Measurements from ENCODE around the gene GPD2. TPM values are rescaled to one million over a fixed set of nuclear protein-coding genes. Genes with fewer than 3 reads are reported as not detected.

GPD2 gene
- total RNA-seq, 1 donor from 2014 or later, result 49.5 TPM

DNA sequence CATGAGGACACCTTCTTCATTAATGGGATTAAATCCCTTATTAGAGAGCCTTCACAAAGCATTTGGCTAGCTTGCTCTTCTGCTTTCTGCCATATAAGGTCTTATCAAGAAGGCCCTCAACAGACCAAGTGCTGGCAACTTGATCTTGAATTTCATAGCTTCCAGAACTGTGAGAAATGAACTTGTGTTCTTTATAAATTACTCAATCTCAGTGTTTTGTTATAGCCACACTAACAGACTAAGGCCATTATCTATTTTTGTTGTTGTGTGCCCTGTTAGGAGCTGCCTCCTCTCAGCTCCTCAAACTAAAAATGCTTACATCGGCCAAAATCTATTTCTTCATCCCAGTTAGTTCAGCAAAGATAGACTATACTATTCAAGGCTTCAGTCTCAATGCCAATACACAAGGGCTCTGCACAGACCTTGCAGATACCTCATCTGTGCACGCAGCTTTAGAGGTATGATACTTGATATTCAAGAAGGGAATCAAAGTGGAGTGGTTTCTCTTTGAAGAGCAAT lies 182.9 kb downstream of the GPD2 start:
- no peaks in the 10 kb centered on the region for H3K27me3 Mint-ChIP-seq
- H3K9me3 Mint-ChIP-seq (ENCODE audit: low read depth), result peaks cover 13% of the 10 kb centered on the region
- H3K4me3 Mint-ChIP-seq (ENCODE audit: low read depth), result no peak overlapping the region

DNA sequence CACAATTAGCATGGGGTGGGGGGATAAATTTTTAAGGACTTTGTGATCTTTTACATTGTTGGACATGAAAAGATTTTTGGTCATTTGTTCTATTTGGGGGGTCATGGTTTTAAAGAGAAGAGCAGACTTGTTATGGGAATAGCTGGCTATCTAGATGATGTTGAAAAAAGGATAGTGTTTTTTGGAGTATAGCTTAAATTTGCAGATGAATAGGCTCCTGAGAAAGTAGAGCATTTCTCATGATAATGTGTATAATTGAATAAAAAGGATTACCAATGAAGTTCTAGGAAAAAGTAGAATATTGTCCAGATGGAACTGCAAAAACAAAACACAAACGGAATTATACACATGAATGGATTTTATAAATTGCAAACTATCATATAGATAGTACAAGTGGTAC lies 186.3 kb downstream of the GPD2 start:
- no peaks in the 10 kb centered on the region for H3K27me3 Mint-ChIP-seq
- no peaks in the 10 kb centered on the region for H3K36me3 Mint-ChIP-seq (ENCODE audit: insufficient read depth)
- no peak for TF ChIP-seq CTCF (IDR thresholded peaks at IDR 0.05; ENCODE audit: unreplicated experiment)

More for the DNA sequence above, 182.9 kb downstream of the GPD2 start:
- TF ChIP-seq CTCF (IDR thresholded peaks at IDR 0.05; ENCODE audit: unreplicated experiment), result no peak
- Mint-ChIP-seq H3K27ac (no peak overlapping the region), H3K4me1 (ENCODE audit: low read depth) (no peaks in the 10 kb centered on the region), H3K36me3 (ENCODE audit: insufficient read depth) (no peaks in the 10 kb centered on the region)
- no peak for DNase-seq (ENCODE audit: low spot score, unreplicated experiment)

GRCh38 chr2:156625360-156626170 lies 189.4 kb downstream of the GPD2 start:
- H3K27ac Mint-ChIP-seq, result no peak overlapping the region
- no peak for TF ChIP-seq CTCF (IDR thresholded peaks at IDR 0.05; ENCODE audit: unreplicated experiment)
- H3K9me3 Mint-ChIP-seq (ENCODE audit: low read depth), result peaks cover 13% of the 10 kb centered on the region
- no peaks in the 10 kb centered on the region for H3K4me1 Mint-ChIP-seq (ENCODE audit: low read depth)
- H3K4me3 Mint-ChIP-seq (ENCODE audit: low read depth), result no peak overlapping the region
- no peaks in the 10 kb centered on the region for H3K27me3 Mint-ChIP-seq
- no peak for DNase-seq (ENCODE audit: low spot score, unreplicated experiment)
- no peaks in the 10 kb centered on the region for H3K36me3 Mint-ChIP-seq (ENCODE audit: insufficient read depth)

More for the DNA sequence above, 186.3 kb downstream of the GPD2 start:
- H3K4me1 Mint-ChIP-seq (ENCODE audit: low read depth), result no peaks in the 10 kb centered on the region
- H3K27ac Mint-ChIP-seq, result no peak overlapping the region
- DNase-seq (ENCODE audit: low spot score, unreplicated experiment), result no peak
- H3K9me3 Mint-ChIP-seq (ENCODE audit: low read depth), result peaks cover 13% of the 10 kb centered on the region
- no peak overlapping the region for H3K4me3 Mint-ChIP-seq (ENCODE audit: low read depth)

- no peak for DNase-seq (ENCODE audit: low spot score, unreplicated experiment)
- no peaks in the 10 kb centered on the region for H3K4me1 Mint-ChIP-seq (ENCODE audit: low read depth)
- no peaks in the 10 kb centered on the region for H3K27me3 Mint-ChIP-seq
- TF ChIP-seq CTCF (IDR thresholded peaks at IDR 0.05; ENCODE audit: unreplicated experiment), result no peak
- H3K27ac Mint-ChIP-seq, result no peak overlapping the region
- peaks cover 8% of the 10 kb centered on the region for H3K9me3 Mint-ChIP-seq (ENCODE audit: low read depth)
- no peak overlapping the region for H3K4me3 Mint-ChIP-seq (ENCODE audit: low read depth)
- H3K36me3 Mint-ChIP-seq (ENCODE audit: insufficient read depth), result no peaks in the 10 kb centered on the region
Observed at GRCh38 chr2:156626931-156627330, 190.8 kb downstream of the GPD2 start.

DNA sequence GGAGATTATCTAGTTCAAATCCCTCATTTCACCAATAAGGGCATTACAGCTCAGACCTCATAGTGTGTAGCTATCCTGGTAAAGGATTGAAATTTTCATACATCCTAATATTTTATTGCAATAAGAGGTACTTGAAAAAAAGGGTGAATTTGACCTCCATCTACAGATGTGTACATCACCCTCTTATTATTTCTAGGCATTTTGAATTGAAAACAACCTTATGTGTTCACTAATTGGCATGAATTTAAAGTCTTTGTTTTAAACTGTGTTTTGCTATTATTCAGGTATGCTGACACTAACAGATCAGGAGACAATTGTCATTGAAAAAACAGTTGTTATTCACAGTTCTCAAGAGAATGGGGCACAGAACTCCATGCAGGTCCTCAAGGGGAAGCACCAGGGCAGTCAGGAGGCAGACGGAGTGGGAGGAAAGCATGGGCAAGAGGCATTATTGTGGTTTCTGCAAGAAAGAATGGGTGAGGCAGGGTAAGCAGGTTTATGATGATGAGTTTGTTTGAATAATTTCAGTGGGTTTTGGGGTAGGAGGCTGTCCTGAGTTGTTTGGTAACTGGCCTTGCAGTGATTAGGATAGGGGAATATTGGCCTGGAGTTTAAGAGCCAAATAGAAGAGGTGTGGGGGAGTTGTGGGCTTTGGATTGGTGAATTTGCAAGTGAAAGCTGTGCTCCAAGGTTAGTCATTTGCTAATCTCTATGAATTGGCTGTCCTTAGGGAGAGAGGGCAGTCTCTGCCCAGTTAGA lies 194.6 kb downstream of the GPD2 start:
- Mint-ChIP-seq H3K4me1 (ENCODE audit: low read depth) (no peaks in the 10 kb centered on the region), H3K27ac (no peak overlapping the region), H3K4me3 (ENCODE audit: low read depth) (no peak overlapping the region), H3K36me3 (ENCODE audit: insufficient read depth) (no peaks in the 10 kb centered on the region), H3K27me3 (no peaks in the 10 kb centered on the region), H3K9me3 (ENCODE audit: low read depth) (no peaks in the 10 kb centered on the region)
- DNase-seq (ENCODE audit: low spot score, unreplicated experiment), result no peak
- TF ChIP-seq CTCF (IDR thresholded peaks at IDR 0.05; ENCODE audit: unreplicated experiment), result no peak

Measured in progenitor cell of endocrine pancreas (in vitro differentiated cells).